Right renal cortex interstitium (tissue), 3 donors: ENCODE data around the gene KIFAP3. TPM values are rescaled to one million over a fixed set of nuclear protein-coding genes. Genes with fewer than 3 reads are reported as not detected.
"Not testable (repeated sequence)": the region's sequence is repeated elsewhere in the genome, so short reads cannot be mapped to it uniquely, and the experiment has no call there.

ENCODE experiments used
- DNase-seq, 3 donors: peaks; one replicate each; pipeline ENCODE4 v3.0.0-alpha.2; 2013; ENCODE audit warnings: low read depth in 3 of 3, low spot score in 2 of 3
- polyA plus RNA-seq, 3 donors: library from polyadenylated mRNA; unstranded; fragments of 120-200 nt; gene quantifications; one replicate each; pipeline ENCODE4 v1.2.1, GENCODE V29; 2013; ENCODE audit not compliant: insufficient read length in 3 of 3

The KIFAP3 gene
- polyA plus RNA-seq, 3 donors, result 49.7 to 51.8 (median 50.6) TPM

DNA sequence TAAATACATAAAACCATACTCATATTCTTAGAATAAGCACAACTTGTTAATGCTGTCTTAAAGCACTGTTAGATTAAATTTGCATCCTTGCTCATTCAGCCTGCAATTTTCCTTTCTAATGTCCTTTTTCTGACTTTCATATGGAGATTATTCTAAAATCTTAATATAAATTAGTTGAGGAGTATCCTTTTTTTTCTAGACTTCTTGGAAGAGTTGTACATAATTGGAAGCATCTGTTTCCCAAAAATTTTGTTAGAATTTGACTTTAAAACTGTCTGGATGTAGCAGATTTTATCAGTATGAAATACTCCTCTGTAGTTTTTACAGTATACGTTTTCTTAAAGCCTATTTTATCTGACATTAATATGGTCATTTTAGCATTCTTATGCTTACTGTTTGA lies 9.7 kb downstream of the KIFAP3 start:
- no peak for DNase-seq

DNA sequence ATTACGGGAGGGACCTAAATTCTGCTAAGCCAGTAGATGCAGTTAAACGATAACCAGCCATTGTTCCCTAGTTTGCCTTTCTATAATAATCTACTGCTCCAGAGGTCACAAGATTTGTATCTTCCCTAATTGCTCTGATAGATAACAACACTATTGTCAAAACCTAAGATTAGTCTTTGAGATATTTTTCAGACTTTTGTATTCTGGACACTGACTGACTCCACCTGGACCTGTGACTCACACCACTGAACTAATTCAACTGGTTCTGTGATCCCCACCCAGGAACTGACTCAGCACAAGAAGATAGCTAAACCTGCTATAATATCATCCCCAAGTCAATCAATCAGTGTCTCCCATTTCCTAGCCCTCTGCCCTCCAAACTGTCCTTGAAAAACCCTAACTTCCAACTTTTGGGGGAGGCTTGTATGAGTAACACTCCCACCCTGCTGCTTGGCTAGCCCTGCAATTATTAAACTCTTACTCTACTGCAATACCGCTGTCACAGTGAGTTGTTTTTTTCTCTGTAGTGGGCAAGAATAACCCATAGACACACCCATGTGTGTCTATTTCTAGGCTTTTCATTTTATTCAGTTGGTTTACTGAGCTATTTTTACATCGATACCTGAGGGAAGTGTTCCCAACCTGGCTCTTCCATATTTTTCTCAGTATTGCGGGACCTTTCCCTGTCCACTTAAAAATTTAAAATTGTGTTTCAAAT lies 11.2 kb downstream of the KIFAP3 start:
- no peak for DNase-seq

GRCh38 chr1:170061676-170062075 lies 12.8 kb downstream of the KIFAP3 start:
- DNase-seq, result not testable (repeated sequence)

DNA sequence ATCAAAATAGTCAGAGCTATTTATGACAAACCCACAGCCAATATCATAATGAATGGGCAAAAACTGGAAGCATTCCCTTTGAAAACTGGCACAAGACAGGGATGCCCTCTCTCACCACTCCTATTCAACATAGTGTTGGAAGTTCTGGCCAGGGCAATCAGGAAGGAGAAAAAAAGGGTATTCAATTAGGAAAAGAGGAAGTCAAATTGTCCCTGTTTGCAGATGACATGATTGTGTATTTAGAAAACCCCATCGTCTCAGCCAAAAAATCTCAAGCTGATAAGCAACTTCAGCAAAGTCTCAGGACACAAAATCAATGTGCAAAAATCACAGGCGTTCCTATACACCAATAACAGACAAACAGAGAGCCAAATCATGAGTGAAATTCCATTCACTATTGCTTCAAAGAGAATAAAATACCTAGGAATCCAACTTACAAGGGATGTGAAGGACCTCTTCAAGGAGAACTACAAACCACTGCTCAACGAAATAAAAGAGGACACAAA lies 14.4 kb downstream of the KIFAP3 start:
- DNase-seq, result not testable (repeated sequence)

GRCh38 chr1:170049176-170049800 lies 25.2 kb downstream of the KIFAP3 start:
- no peak for DNase-seq

GRCh38 chr1:170048515-170048914 lies 26.0 kb downstream of the KIFAP3 start:
- DNase-seq, result no peak

GRCh38 chr1:170044187-170044586 lies 30.3 kb downstream of the KIFAP3 start:
- DNase-seq, result no peak

GRCh38 chr1:170041423-170042192 lies 32.9 kb downstream of the KIFAP3 start:
- no peak for DNase-seq

GRCh38 chr1:170032531-170033280 lies 41.8 kb downstream of the KIFAP3 start:
- no peak for DNase-seq

DNA sequence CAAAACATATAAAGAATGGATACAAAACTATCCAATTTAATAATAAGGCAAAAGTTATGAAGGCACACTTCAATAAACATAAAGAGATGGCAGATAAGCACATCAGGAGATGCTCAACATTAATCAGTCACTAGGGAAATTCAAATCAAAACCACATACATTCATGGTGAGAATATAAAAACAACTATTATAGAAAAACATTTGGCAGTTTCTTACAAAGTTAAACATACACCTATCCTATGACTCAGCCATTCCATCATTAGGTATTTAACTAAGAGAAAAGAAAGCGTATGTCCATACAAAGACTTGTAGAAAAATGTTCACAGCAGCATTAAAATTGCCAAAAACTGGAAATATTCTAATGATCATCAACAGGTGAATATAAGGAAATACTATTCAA lies 44.3 kb downstream of the KIFAP3 start:
- no peak for DNase-seq

- DNase-seq, result no peak
These were observed 46.7 kb downstream of the KIFAP3 start for GRCh38 chr1:170027760-170028159.

- DNase-seq, result no peak
These were observed 53.6 kb downstream of the KIFAP3 start for GRCh38 chr1:170020859-170021258.

GRCh38 chr1:170017478-170017877 lies 57.0 kb downstream of the KIFAP3 start:
- DNase-seq, result no peak

DNA sequence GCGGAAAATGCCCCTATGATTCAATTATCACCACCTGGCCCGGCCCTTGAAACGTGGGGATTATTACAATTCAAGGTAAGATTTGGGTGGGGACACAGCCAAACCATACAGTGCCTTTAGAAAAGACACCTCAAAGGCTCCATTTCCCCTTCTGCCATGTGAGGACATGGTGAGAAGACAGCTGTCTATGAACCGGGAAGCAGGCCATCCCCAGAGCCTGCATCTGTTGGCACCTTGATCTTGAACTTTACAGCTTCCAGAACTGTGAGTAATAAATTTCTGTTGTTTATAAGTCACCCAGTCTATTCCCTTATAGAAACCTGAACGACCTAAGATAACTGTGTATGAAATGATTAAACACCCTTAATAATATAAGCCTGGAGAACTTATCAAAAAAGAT lies 61.6 kb downstream of the KIFAP3 start:
- no peak for DNase-seq

DNA sequence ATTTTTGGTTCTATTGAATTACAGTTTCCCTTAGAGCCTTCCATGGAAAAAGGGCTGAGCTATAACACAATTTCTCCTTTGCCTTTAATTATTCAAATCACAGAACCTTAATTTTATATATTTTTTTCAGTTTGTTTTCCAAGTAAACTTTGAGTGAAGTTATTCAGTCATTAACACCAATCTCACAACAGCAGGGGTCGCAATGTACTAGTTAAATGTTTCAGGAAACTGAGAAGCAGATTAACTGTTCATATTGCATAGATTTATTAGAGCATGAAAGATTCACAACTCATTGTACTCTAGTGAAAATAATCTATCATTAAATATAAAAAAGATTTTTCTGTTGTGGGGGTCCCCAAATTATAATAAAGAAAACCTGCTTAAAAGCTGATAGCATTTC lies 64.1 kb downstream of the KIFAP3 start:
- DNase-seq, result no peak

DNA sequence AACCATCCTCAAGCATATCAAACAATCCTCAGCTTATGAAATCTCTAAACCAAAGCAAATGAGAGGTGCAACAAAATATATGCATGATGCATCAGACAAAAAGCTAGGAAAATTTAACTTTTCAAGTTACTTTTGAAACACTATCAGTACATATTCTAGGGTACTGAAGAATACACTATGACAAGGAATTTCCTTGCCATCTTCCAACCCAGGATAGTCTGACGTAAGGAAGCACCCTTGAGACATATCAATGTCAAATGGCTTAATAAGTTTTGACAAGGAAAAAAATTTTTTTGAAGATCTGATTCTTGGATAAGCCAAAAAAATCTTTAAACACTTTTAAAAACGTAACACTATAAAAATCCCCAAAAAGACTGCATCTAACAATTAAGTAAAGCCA lies 64.9 kb downstream of the KIFAP3 start:
- no peak for DNase-seq

DNA sequence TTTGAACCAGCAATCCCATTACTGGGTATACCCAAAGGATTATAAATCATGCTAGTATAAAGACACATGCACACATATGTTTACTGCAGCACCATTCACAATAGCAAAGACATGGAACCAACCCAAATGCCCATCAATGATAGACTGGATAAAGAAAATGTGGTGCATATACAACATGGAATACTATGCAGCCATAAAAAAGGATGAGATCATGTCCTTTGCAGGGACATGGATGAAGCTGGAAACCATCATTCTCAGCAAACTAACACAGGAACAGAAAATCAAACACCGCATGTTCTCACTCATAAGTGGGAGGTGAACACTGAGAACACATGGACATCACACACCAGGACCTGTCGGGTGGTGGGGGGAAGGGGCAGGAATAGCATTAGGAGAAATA lies 65.8 kb downstream of the KIFAP3 start:
- not testable (repeated sequence) for DNase-seq

GRCh38 chr1:170003270-170003835 lies 71.1 kb downstream of the KIFAP3 start:
- not testable (repeated sequence) for DNase-seq

DNA sequence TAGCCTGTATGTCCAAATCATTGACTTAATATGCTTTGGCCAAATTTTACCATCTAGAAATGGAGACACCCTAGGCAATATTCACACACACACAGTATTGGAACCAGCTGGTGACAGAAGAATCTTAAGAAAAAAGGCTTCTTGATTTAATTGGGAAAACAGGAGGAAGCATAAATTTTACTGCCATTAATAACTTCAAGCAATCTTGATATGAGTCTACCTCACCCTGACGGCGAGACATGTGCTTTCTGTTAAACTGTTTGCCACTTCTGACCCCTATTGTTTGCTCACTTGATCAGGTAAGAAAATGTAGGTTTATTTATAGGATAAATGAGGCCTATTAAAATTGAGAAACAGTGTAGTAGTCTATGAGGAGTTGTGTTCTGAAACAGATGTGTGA lies 73.2 kb downstream of the KIFAP3 start:
- DNase-seq, result no peak

DNA sequence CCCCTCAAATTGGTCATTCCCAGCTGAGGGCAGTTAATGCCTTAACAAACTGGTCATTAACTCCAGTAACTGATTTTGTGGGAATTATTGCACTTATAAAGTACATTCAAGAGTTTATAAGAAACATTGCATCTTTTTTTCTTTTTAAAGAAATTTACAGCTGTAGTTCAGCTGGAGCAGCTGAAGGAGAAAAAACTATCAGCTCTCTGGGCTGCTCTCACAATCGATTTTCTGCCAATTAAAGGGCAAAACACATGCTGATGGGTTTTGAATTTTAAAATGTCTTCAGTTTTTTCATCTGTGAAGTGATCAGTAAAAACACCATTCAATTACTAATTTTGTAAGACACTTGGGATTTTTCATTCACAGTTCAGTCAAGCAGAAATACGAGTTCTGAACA lies 74.7 kb downstream of the KIFAP3 start:
- DNase-seq, result no peak
